ENCODE results near the gene SYCP2L. TPM values are rescaled to one million over a fixed set of nuclear protein-coding genes. Genes with fewer than 3 reads are reported as not detected.

The SYCP2L gene
- total and polyA plus RNA-seq, 2 of the 4 experiments (the other 2 are of a cell fraction): 0.05 TPM; not detected in 1

DNA sequence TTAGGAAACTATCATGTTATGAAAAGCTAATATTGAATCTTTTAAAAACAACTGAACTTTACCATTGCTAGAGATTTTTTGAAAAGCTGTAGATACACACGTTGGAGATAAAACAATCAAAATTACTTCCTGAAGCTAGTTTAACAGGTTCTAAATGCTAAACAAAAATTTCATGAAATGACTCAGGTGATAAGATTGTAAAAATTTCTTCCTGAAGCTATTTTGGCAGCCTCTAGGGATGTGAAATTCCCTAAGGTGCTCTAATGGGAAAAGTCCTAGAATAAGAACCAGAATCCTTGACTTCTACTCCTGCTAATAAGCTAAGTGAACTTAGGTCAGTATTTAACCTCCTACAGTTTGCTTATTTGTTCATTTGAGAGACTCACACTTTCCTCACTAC, 13.5 kb upstream of the SYCP2L start:
- Histone ChIP-seq H3K23ac (ENCODE audit: low read depth, low read length) (no peak overlapping the region), H4K5ac (ENCODE audit: low read depth, low read length) (no peak overlapping the region), H3K4me1 (ENCODE audit: control insufficient read depth, insufficient read depth, low read length) (no peaks in the 10 kb centered on the region), H2BK20ac (ENCODE audit: low read depth, low read length) (no peak overlapping the region), H3K27ac (ENCODE audit: insufficient read depth, low read length) (no peak overlapping the region), H2BK120ac (ENCODE audit: low read depth, low read length) (no peak overlapping the region), H3K79me1 (ENCODE audit: low read depth in 1 of 2, low read length in 2 of 2) (no peaks in the 10 kb centered on the region), H3K9ac (ENCODE audit: low read depth, low read length) (no peak overlapping the region), H3K9me3 (ENCODE audit: control insufficient read depth, insufficient read depth, low read length) (no peaks in the 10 kb centered on the region), H3K56ac (ENCODE audit: extremely low read depth, insufficient read depth, low read length) (no peak overlapping the region), H2BK15ac (ENCODE audit: low read depth, low read length) (no peak overlapping the region), H4K20me1 (ENCODE audit: insufficient read depth, low read length) (no peaks in the 10 kb centered on the region), H3K9me1 (ENCODE audit: insufficient read depth, low read length) (no peaks in the 10 kb centered on the region), H3K4ac (ENCODE audit: low read depth, low read length) (no peak overlapping the region), H4K8ac (ENCODE audit: low read depth in 2 of 2, low read length in 2 of 2) (no peak overlapping the region), H2AK9ac (replicated peaks; ENCODE audit: low read depth, low read length, poor library complexity) (no peak overlapping the region), H3K4me3 (ENCODE audit: insufficient read depth, low read depth, low read length) (no peak overlapping the region), H3K18ac (ENCODE audit: low read depth, low read length) (no peak overlapping the region), H3K4me2 (ENCODE audit: low read depth, low read length) (no peak overlapping the region), H3K14ac (replicated peaks; ENCODE audit: low read depth, low read length) (no peak overlapping the region), H3K36me3 (ENCODE audit: control insufficient read depth, insufficient read depth, low read length) (no peaks in the 10 kb centered on the region), H2AK5ac (ENCODE audit: low read depth, low read length) (no peak overlapping the region), H2BK5ac (ENCODE audit: low read depth, low read length, poor library complexity, severe bottlenecking) (no peak overlapping the region), H3K27me3 (ENCODE audit: control insufficient read depth, insufficient read depth, low read length) (peaks cover 9% of the 10 kb centered on the region), H2AFZ (replicated peaks; ENCODE audit: low read length, poor library complexity) (no peak overlapping the region), H4K91ac (ENCODE audit: insufficient read depth, low read depth, low read length) (no peak overlapping the region)
- WGBS, 2 experiments (ENCODE audit: extremely low coverage in 2 of 2, insufficient read length in 1 of 2): no CpG with 5 or more reads among the region's 1 CpG
- BruUV-seq (replicated peaks): no TSS peak
- POLR2A ChIA-PET (ENCODE audit: unreplicated experiment): interaction anchor here (0.7 kb wide), 1 partner anchor 640 kb away, joined by 3 read pairs; no protein-coding TSS in a partner anchor
- dilution Hi-C loops (cut with HindIII; ENCODE audit: low sequenced_read_pairs, unreplicated experiment): no loop called here
- TF ChIP-seq MXI1 (IDR thresholded peaks at IDR 0.05; ENCODE audit: borderline replicate concordance, low read depth, low read length) (no peak), POLR2A (IDR thresholded peaks at IDR 0.05; ENCODE audit: low read depth, low read length) (no peak), SMC3 (IDR thresholded peaks at IDR 0.05; ENCODE audit: low read depth, low read length) (no peak), ELK1 (IDR thresholded peaks at IDR 0.05; ENCODE audit: borderline replicate concordance, low read depth, low read length) (no peak), RFX5 (IDR thresholded peaks at IDR 0.05; ENCODE audit: low read depth, low read length) (no peak), BHLHE40 (IDR thresholded peaks at IDR 0.05; ENCODE audit: low read depth, low read length) (no peak), RCOR1 (IDR thresholded peaks at IDR 0.05; ENCODE audit: insufficient replicate concordance, low read length) (no peak)
- TF ChIP-seq, protein P1, sequence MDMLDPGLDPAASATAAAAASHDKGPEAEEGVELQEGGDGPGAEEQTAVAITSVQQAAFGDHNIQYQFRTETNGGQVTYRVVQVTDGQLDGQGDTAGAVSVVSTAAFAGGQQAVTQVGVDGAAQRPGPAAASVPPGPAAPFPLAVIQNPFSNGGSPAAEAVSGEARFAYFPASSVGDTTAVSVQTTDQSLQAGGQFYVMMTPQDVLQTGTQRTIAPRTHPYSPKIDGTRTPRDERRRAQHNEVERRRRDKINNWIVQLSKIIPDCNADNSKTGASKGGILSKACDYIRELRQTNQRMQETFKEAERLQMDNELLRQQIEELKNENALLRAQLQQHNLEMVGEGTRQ (IDR thresholded peaks at IDR 0.05; ENCODE audit: low read depth, low read length): no peak
- TF ChIP-seq, protein P2, sequence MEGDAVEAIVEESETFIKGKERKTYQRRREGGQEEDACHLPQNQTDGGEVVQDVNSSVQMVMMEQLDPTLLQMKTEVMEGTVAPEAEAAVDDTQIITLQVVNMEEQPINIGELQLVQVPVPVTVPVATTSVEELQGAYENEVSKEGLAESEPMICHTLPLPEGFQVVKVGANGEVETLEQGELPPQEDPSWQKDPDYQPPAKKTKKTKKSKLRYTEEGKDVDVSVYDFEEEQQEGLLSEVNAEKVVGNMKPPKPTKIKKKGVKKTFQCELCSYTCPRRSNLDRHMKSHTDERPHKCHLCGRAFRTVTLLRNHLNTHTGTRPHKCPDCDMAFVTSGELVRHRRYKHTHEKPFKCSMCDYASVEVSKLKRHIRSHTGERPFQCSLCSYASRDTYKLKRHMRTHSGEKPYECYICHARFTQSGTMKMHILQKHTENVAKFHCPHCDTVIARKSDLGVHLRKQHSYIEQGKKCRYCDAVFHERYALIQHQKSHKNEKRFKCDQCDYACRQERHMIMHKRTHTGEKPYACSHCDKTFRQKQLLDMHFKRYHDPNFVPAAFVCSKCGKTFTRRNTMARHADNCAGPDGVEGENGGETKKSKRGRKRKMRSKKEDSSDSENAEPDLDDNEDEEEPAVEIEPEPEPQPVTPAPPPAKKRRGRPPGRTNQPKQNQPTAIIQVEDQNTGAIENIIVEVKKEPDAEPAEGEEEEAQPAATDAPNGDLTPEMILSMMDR (conservative IDR thresholded peaks at IDR 0.05; ENCODE audit: low read depth, low read length): no peak
- CTCF ChIA-PET: no interaction called here
- ATAC-seq (ENCODE audit: low read depth): no peak
- DNase-seq: no peak
- intact Hi-C loops (cut with micrococcal nuclease): no loop called here
- in situ Hi-C loops (cut with MboI; ENCODE audit: low sequenced_read_pairs): no loop called here

Data from IMR-90 (cell line).